Astrocyte of the spinal cord (primary cell): ENCODE results near the gene OR10A5.

Experiments used
- DNase-seq: peaks from one replicate; pipeline ENCODE4 v3.0.0; 2011; ENCODE audit warnings: low read depth, low spot score
- H3K4me3 ChIP-seq: 2 replicates; pipeline ENCODE4 v1.5.1; 2011; ENCODE audit warnings: low read depth, mild to moderate bottlenecking, low read length, moderate library complexity
- CTCF ChIP-seq: IDR thresholded peaks from 2 replicates; pipeline ENCODE4 v1.5.1; 2012; ENCODE audit warnings: low read depth, mild to moderate bottlenecking, low read length, inconsistent platforms
- in situ Hi-C: cut with HindIII; loops from 2 replicates; pipeline ENCODE4 v1.10.0; 2017; ENCODE audit warnings: low sequenced_read_pairs

Gene OR10A5

GRCh38 chr11:6824136-6824823 is 21.2 kb upstream of the OR10A5 start:
- H3K4me3 ChIP-seq = no peak overlapping the region
- no peak for DNase-seq
- in situ Hi-C loops = no loop called here
- no peak for TF ChIP-seq CTCF

- no peak for TF ChIP-seq CTCF
Measured at GRCh38 chr11:6825231-6825744, 20.2 kb upstream of the OR10A5 start.

GRCh38 chr11:6828103-6828502 is 17.4 kb upstream of the OR10A5 start:
- DNase-seq = no peak
- in situ Hi-C loops = no loop called here
- no peak overlapping the region for H3K4me3 ChIP-seq
- TF ChIP-seq CTCF = no peak

More at GRCh38 chr11:6825231-6825744, 20.2 kb upstream of the OR10A5 start:
- DNase-seq = no peak
- no peak overlapping the region for H3K4me3 ChIP-seq
- in situ Hi-C loops = no loop called here

GRCh38 chr11:6833356-6833755 is 12.1 kb upstream of the OR10A5 start:
- no peak for TF ChIP-seq CTCF

GRCh38 chr11:6834021-6834420 is 11.5 kb upstream of the OR10A5 start:
- in situ Hi-C loops = no loop called here

More at GRCh38 chr11:6833356-6833755, 12.1 kb upstream of the OR10A5 start:
- DNase-seq = no peak
- in situ Hi-C loops = no loop called here
- no peak overlapping the region for H3K4me3 ChIP-seq

GRCh38 chr11:6841694-6842093 is 3.8 kb upstream of the OR10A5 start:
- in situ Hi-C loops = no loop called here
- DNase-seq = no peak
- TF ChIP-seq CTCF = no peak
- no peak overlapping the region for H3K4me3 ChIP-seq

More at GRCh38 chr11:6834021-6834420, 11.5 kb upstream of the OR10A5 start:
- H3K4me3 ChIP-seq = no peak overlapping the region
- no peak for TF ChIP-seq CTCF
- DNase-seq = no peak
